Muscle of back (tissue), 11 donors: ENCODE measurements around the gene KLF17. TPM values are rescaled to one million over a fixed set of nuclear protein-coding genes. Genes with fewer than 3 reads are reported as not detected.
"Not testable (repeated sequence)": the region's sequence is repeated elsewhere in the genome, so short reads cannot be mapped to it uniquely, and the experiment has no call there.

Experiments used
- DNase-seq, 3 donors: peaks; one replicate each; pipeline versions ENCODE4 v3.0.0 to v3.0.0-alpha.2; 2013
- polyA plus RNA-seq, 10 donors: library from polyadenylated mRNA; unstranded; fragments of 120-200 nt; gene quantifications; one replicate each; pipeline ENCODE4 v1.2.1, GENCODE V29; 2013; ENCODE audit not compliant: insufficient read length in 10 of 10

The KLF17 gene
- polyA plus RNA-seq, 10 donors = 0.09 to 0.36 (median 0.13) TPM; not detected in 3

- DNase-seq = no peak
Measured at GRCh38 chr1:44108241-44108640, 10.4 kb upstream of the KLF17 start.

DNA sequence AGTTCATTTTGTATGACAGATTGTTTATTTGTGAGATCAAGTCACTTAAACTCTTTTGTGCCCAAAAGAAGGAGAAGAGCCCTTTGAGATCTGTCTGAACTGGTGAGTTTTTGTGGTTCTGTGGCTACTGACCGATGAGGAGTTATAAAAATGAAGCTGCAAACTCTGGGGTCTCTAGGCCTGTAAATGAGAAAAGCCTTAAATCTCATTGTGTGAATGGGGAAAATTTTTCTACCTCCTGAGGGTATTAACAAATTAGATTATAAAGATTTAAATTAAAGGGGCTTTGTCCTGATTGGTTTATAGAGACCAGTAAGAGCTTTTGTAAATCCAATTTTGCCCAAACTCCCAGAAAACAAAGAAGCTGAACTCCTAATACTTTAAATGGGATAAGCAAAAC lies 9.7 kb upstream of the KLF17 start:
- no peak for DNase-seq

DNA sequence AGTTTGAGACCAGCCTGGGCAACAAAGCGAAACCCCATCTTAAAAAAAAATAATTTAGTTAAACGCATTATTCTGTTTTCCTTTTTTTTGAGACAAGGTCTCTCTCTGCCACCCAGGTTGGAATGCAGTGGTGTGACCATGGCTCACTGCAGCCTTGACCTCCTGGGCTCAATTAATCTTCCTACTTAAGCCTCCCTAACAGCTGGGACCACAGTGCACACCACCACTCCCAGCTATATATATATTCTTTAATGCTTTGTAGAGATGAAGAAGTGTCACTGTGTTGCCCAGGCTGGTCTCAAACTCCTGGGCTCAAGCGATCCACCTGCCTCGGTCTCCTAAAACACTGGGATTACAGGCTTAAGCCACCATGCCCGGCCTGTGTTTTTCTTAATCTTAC lies 7.7 kb upstream of the KLF17 start:
- DNase-seq = no peak

- no peak for DNase-seq
Measured at GRCh38 chr1:44111861-44112260, 6.8 kb upstream of the KLF17 start.

DNA sequence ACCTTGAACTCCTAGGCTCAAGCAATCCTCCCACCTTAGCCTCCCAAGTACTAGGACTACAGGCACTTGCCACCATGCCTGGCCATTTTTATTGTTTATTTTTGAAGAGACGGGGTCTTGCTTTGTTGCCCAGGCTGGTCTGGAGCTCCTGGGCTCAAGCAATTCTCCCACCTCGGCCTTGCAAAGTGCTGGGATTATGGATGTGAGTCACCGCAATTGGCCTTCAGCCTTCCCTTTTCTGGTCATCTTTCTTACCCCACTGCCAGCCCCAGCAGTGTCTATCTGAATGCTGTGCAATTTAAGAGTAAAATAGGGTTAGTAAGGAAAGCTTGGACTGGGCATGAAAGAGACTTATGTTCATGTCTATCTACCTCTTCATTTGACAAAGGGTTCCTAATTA lies 6.1 kb upstream of the KLF17 start:
- DNase-seq = no peak

DNA sequence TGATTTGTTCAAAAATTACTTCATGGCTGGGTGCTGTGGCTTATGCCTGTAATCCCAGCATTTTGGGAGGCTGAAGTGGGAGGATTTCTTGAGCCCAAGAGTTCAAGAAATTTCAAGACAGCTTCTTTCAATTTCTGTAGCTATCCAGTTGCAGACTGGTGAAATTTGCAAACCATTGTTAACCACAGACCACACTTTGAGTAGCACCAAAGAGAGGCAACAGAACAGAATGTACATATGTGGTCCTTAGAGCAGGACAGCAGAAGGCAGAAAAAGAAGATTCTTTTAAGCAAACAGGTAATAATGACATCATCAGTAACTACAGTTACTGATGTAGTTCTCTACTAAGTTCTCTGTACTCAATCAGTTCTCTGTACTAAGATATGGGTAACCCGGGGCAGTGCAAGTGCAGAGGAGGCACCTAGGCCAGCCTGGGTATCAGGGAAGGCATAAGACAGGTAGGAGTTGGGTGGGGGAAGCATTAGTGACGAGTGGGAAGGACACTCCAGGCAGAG lies 5.5 kb upstream of the KLF17 start:
- no peak for DNase-seq

DNA sequence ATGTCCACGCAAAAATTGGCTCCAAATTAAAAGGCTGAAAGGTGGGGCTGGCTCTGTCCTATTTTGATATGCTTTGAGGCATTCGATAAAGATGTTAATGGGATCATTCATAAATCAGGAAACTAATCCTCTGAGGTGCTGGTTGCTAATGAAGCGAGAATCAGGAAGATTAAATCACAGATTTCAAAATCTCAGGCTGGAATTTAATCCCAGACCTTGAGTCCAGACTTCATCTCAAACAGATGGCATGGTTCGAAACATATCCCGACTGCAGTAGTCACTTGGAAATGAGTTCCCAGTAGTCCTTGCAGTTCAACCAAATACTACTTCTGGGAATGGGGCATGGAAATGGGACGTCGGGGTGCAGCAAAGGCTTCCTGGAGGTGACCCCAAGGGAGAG lies 4.5 kb upstream of the KLF17 start:
- DNase-seq = no peak

GRCh38 chr1:44117272-44117671 lies 1.3 kb upstream of the KLF17 start:
- not testable (repeated sequence) for DNase-seq

DNA sequence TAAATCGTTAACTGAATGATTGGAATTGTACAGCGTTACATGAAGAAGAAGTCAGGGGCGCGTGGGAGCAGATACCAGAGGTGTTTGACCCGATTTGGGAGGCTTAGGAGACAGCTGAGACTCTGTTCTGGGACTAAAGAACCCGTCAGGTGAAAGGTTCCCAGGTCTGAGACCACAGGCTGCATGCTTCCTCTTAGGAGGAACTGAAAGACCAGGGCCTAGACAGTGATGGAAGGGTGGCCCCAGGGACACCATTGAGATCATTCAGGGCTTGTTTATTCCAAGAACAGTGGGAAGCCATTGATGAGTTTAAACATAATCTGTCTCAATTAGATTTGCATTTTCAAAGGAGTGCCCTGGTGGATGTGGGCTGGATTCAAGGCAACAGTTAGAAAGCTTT lies 904 bp downstream of the KLF17 start:
- DNase-seq = no peak

DNA sequence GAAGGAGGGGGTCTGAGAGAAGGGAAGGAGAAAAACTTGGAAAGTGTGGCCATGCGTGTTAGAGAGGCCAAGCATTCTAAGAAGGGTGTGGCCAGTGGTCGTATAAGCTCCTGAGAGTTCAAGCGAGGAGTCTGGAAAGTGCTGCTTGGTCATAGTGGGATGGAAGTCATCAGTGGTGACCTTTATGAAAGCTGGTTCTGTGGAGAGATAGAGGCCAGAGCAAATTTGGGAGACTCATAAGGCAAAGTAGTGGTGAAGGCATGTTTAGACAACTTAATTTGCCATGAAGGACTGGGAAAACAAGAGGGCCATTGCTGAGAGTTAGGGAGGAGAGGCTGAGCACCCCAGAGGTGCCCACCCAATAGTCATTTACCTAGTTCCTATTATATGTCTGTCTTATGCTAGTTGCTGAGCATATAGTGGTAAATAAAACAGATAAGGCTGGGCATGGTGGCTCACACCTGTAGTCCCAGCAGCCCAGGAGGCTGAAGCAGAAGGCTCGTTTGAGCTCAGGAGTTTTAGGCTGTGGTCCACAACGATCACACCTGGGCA lies 1.9 kb downstream of the KLF17 start:
- DNase-seq = no peak

GRCh38 chr1:44129616-44130500 lies 11.2 kb downstream of the KLF17 start:
- no peak for DNase-seq

GRCh38 chr1:44131411-44131810 lies 12.8 kb downstream of the KLF17 start:
- DNase-seq = no peak

DNA sequence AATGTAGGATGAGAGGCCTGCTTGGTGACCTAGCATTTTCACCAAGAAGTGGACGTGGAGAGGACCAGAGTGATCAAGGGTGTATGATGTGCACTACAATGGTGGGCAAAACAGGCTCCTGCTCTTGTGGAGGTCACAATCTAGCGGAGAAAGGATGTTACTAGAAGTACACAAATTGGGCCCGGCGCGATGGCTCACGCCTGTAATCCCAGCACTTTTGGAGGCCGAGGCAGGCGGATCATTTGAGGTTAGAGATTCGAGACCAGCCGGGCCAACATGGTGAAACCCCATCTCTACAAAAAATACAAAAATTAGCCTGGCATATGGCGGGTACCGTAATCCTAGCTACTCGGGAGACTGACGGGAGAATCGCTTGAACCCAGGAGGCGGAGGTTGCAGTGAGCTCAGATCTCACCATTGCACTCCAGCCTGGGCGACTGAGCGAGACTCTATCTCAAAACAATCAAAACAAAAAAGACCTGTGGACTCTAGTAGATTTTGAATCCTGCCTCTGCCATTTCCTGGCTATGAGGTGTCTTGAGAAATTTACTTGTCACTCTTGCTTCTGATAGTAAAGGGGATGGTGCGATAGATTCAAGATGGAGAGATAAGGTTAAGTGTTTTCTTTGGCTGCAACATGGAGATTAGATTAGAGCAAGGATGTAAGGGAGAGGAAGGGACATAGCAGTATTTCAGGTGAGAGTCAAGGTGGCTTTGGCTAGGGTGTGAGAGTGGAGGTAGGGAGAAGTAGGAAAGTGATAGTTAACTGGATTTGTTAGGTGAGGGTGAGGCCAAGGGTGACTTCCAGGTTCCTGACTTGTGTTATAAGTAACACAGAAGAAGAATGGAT lies 15.7 kb downstream of the KLF17 start:
- no peak for DNase-seq

GRCh38 chr1:44135886-44136285 lies 17.3 kb downstream of the KLF17 start:
- no peak for DNase-seq

- no peak for DNase-seq
Measured at GRCh38 chr1:44138239-44138638, 19.6 kb downstream of the KLF17 start.

DNA sequence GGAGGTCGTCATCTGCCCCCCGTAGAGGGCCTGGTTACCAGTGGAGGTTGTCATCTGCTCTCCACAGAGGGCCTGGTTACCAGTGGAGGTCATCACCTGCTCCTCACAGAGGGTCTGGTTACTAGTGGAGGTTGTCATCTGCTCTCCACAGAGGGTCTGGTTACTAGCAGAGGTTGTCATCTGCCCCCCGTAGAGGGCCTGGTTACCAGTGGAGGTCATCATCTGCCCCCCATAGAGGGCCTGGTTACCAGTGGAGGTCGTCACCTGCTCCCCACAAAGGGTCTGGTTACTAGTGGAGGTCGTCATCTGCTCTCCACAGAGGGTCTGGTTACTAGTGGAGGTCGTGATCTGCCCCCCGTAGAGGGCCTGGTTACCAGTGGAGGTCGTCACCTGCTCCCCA lies 20.9 kb downstream of the KLF17 start:
- not testable (repeated sequence) for DNase-seq

GRCh38 chr1:44141531-44141930 lies 22.9 kb downstream of the KLF17 start, which contains the start of gene KLF18:
Gene KLF18 (minus strand): TSS chr1:44141631. CDS start chr1:44141631, 0 bp downstream.
- no peak for DNase-seq

DNA sequence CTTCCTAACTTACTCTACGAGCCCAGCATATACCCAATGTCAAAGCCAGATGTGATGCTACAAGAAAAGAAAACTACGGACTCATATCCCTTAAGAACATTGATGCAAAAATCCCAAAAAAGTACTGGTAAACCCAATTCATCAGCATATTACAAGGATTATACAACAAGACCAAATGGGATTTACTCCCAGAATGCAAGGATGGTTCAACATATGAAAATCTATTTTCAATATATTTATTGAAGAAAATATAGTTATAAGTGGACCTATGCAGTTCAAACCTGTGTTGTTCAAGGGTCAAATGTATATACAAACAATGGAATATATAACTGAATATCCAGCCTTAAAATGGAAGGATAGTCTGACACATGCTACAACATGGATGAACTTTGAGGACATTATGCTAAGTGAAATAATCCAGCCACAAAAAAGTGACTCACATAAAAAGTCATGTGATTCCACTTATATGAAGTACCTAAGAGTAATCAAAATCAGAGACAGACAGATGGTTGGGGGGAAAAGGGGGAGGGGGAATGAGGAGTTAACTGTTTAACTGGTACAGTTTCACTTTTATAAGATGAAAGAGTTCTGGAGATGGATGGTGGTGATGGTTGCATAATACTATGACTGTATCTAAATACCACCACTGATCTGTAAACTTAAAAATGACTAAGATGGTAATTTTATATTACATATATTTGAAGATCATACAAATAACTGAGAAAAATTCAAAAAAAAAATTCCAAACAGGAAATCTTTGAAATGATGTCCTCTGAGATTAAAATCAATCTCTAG lies 26.5 kb downstream of the KLF17 start:
- no peak for DNase-seq

DNA sequence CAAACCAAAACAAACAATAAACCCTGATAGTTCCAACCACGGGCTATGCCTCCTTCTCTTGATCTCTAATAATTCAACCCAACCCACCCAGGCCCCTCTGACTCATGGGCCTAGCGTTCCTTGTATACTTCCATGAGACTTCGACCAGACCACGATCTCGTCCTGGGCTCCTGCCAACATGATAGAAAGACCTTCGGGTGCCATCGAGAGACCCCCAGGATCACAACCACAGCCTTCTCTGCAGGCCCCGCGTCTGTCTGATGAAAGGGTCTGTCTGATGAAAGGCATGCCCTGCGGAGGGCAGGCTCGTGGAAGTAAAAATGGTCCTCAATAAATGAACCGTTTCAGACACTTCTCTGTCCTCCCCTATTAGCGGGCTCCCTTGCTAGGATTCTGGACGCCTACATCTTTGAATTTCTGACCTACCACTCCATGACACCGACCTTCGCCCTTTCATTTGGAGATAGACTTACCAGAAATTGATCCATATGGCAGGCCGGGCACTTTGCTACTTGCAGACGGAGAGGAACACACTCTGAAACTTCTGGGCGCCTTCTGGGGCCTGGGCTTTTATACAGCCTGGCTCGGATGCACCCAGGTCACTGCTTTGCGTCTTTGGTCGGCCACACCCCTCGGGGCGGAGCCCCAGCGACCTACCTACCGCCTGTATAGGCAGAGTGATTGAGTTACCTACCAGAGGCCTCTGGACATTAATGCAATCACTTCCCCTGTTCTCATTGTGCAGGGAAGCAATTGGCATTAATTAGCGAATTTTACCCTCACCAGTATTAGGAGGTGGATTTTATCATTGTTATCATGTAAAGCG lies 28.1 kb downstream of the KLF17 start:
- no peak for DNase-seq

- DNase-seq = no peak
Measured at GRCh38 chr1:44147582-44147981, 29.0 kb downstream of the KLF17 start.

DNA sequence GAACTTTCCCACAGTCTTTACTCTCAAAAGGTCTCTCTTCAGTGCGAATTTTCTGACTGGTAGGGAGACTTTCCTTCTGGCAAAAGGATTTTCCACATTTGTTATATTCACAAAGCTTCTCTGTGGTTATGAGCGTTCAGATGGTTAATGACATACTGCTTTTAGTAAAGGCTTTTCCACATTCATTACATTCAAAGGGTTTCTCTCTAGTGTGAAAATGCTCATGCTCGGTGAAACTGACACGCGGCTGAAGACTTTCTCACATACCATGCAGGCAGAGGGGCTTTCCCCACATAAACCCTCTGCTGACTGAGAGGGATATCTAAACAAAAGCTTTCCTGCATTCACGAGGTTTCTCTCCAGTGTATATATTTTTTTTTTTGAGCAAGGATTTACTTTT lies 32.7 kb downstream of the KLF17 start:
- no peak for DNase-seq
